ENCODE results near the gene PIK3C2B.
A peak's percentile ranks its signal among the peaks of the same experiment; 100 is the strongest.

The PIK3C2B gene

GRCh38 chr1:204461331-204462228 is 33.0 kb downstream of the PIK3C2B start:
- DNase-seq (ENCODE audit: low read depth) = peak; percentile 94

- no peak for DNase-seq (ENCODE audit: low read depth)
Measured at GRCh38 chr1:204460346-204460745, 34.3 kb downstream of the PIK3C2B start.

DNA sequence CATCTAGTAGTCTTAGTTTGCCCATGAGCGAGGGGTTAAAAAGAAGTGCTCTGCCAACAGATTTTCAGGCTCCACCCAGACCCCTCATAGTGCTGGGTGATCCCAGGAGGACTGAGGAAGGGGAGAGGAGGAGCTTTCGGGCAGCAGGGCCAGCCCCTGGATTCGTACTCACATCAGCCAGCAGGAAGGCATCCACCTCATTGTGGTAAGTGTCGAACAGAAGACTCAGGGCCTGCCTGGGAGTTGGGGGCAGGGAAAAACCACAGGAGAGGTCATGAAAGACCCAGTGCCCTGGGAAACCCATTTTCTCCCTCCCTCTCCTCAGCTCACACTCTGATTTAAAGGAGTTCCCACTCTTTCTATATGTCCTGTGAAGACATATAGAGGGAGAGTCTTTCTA is 34.9 kb downstream of the PIK3C2B start:
- DNase-seq (ENCODE audit: low read depth) = no peak

- no peak for DNase-seq (ENCODE audit: low read depth)
Measured at GRCh38 chr1:204457666-204458065, 36.9 kb downstream of the PIK3C2B start.

- no peak for DNase-seq (ENCODE audit: low read depth)
Measured at GRCh38 chr1:204456826-204457442, 37.7 kb downstream of the PIK3C2B start.

DNA sequence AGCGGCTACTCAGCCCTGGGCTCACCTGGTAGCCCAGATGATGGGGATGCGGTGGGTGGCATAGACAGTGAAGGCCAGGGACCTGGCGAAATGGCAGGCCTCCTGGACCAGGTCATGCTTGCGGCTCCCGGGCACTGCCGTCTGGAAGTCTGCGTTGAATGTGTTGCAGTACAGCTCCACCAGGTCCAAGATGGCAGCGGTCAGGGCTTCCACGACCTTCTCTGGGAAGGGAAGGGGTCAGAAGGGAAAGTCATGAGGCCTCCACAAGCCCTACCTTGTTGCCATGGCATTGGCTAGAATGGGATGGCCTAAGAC is 38.8 kb downstream of the PIK3C2B start:
- DNase-seq (ENCODE audit: low read depth) = no peak

- DNase-seq (ENCODE audit: low read depth) = no peak
Measured at GRCh38 chr1:204455063-204455830, 39.4 kb downstream of the PIK3C2B start.

DNA sequence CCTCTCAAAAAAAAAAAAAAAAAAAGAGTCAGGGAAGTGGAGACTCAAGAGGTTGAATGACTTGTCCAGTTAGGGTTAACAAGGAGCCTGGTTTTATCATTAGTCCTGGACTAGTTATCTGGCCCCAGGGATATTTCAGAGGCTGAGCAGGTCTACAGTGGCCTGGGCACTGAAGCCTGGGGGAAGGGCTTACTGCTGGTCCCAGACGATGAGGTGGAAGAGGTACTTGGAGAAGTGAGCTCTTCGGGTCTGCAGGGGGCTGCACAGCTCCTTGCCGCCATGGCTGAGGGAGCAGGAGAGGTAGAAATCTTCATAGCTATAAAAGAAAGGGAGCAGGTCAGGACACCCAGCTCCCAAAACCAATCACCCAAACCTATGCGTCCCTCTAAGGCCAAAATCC is 40.1 kb downstream of the PIK3C2B start:
- no peak for DNase-seq (ENCODE audit: low read depth)

DNA sequence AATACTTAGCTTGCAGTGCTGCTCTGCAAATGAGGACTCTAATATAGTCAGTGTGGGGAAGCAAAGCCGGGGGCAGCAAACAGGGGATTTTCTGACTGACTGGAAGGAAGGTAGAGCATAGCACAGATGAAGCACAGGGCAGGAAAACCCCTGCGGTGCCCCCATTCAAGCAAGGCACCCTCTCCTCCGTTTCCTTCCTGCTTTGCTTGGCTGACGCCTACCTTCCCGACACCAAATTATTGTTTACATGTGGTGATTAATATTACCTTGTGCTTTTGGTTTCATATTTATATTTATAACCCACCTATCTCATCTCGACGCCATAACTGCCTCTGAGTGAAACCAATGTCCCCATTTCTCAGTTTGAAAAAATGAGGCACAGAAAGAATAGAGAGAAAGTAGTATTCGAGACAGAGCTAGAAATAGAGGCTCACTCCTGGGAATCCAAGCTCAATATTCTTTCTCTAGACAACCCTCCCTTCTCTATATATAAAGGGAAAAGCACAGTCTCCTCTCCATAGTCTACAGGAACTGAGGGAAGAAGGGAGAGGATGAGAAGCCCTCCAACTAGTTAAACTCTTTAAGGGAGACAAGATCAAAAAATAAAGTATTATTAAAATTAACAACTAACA is 41.3 kb downstream of the PIK3C2B start:
- no peak for DNase-seq (ENCODE audit: low read depth)

DNA sequence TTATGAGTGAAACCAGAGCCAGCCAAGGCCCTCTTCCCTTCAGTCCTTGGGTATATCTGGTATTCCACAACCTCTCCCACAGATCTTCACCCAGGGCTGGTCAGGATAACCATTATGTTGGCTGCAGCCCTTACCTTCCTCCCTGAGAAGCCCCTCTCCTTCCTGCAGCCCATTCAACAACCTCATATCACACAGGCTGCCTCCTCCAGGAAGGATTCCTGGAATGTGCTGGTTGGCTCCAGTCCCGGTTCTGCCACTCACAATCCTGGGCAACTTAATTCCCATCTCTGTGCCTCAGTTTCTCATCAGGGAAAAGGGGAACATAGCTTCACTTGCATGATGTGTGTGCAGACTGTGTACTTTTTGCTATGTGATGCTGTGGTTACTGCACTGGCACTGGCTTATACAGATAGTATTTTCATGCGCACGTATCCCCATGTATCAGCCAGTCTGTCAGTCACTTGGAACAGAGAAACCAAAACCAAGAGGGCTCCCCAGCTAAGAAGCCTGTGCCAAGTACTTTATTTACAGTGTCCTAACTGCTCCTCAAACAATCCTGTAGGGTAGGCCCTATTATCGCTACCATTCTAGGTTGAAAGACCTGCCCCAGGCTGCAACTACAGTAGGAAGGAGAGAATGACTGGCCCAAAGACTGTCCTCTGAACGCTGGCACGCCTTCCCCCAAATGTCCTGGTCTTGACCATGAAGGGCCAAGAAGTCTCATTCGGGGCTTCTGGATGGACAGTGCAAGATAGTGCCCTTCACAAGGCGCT is 43.1 kb downstream of the PIK3C2B start:
- no peak for DNase-seq (ENCODE audit: low read depth)

DNA sequence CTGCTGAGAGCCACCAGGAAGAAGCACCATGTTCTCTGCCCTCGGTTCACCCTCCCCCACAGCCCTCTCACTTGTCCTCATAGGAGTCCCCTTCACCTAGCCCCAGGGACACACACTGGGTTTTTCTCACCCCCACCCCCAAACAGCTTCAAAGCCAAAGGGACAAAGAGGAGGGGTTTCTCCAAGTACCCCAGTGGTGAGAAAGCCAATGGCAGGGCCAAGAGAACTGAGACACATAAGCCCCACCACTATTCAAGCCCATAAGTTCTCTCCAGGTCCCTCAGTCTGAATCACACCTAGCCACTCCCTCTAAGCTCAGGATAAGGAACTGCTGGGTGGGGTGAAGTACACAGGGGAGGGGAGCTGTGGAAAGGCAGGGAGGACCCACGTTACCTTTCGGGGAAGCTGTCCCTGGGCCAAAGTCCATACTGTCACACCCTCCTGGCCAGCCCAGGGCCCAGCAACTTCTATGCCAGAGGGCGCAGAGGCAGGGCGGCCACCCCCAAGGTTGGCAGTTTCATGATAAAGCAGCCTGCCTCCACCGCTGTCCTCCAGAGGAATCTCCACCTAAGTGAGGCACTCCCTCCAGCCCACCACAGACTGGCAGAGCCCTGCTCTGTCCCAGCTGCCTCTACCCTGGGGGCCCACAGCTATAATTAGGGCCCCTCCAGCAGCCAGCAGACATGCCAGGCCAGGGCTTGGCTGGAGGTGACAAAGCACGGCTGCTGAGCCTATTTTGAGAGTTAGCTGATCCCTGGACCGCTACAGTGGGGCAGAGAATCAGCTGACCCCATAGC is 43.9 kb downstream of the PIK3C2B start:
- DNase-seq (ENCODE audit: low read depth) = no peak

GRCh38 chr1:204449678-204450280 is 44.8 kb downstream of the PIK3C2B start:
- no peak for DNase-seq (ENCODE audit: low read depth)

DNA sequence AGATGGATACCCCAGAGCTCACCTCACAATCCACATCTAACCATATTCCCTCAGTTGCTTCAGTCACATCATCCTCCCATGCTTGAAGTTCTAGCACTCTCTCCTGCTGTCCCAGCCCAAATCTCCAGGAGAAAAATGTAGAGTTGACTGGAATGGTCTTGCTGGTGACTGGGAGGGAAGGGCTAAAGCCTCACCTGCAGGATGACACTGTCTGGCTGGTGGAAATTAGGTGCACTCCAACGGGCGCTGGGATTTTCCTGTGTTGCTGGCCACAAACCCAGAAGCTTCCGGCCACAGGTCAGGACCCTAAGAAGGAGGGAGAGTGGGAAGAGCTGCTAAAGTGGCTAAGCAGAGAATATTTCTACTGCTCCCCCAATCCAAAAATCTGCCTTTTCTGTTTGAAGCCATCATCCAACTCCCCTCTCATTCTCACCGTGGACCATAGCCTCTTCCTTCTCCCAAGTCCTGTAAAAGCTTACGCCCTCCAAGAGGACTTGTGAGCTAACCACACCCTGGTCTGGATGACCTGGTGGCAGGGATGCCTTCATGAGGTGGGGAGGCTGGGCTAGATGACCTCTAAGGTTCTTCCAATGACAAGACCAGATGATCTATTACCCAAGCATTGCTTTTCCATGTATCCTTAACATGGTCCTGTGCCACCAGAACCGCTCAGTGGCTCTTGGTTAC is 45.5 kb downstream of the PIK3C2B start:
- no peak for DNase-seq (ENCODE audit: low read depth)

DNA sequence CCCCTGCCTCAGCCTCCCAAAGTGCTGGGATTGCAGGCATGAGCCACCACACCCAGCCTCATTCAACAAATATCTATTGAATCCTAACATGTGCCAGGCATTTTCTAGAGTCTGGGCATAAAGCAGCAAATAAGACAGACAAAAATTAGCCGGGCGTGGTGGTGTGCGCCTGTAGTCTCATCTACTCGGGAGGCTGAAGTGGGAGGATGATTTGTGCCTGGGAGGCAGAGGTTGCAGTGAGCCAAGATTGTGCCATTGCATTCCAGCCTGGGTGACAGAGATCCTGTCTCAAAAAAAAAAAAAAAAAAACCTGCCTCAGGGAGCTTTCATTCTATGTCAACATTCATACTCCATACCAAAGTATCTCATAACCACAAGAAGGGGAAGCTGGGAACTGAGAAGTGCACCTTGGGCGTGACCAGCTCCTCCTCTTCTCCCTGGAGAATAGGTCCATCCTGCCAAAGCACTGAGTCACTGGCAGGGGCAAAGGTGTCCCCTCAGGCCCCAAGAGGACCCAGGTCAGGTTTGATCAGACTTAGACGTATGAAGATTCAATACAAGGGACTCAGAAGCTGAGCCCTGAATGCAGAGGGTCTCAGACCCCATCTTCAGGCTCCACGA is 46.2 kb downstream of the PIK3C2B start:
- no peak for DNase-seq (ENCODE audit: low read depth)

GRCh38 chr1:204447736-204448135 is 46.9 kb downstream of the PIK3C2B start:
- no peak for DNase-seq (ENCODE audit: low read depth)

DNA sequence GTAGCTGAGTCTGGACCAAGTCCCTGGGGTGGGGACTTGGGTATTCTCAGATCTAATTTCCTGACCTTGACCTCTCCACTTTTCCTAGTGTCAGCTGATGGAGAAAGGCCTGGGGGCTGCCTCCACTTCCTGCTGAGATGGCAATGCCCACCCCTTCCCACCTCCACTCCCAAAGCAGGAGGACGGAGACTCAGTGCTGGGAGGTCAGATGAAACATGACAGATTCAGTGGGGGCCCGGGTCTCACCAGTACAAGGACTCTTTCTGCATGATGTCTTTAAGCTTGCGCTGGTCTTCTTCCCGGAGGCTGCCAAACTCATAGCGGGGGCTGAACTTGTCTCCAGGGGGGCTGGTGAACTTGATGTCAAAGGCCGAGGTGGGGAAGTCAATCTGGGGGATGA is 47.4 kb downstream of the PIK3C2B start:
- DNase-seq (ENCODE audit: low read depth) = no peak

DNA sequence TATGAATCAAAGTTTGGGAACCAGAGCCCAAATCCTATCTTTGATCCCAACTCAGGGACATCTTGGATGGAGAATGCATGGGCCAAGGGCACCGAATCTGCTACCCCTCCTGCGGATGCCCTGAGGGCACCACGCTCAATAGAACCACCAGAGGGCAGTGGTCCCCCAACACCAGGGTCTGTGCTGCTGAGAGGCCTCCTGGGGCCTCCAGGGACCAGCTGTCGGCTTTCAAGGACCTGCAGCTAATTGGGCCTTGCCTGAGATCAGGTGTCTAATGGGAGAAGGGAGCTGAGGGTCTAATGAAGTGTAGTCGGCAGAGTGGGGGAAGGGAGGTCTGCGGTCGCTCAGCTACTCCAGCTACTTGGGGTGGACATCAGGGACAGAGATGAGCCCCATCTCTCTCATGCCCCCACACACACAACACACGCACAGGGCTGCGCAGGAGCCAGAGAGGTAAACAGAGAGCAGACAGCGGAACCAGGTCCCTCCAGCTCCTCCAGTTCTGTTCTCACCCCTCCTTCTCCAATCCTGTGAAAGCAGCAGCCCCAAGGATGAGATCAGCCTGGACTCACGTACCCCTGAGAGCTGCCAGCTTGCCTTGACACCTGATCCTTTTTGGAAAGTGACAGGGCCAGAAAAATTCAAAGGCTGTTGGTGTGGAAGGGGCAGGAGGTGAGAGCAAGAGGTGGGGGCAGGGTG is 48.0 kb downstream of the PIK3C2B start:
- DNase-seq (ENCODE audit: low read depth) = no peak

GRCh38 chr1:204445860-204446412 is 48.7 kb downstream of the PIK3C2B start:
- DNase-seq (ENCODE audit: low read depth) = no peak
